ENCODE results near the gene STK32B. TPM values are rescaled to one million over a fixed set of nuclear protein-coding genes. Genes with fewer than 3 reads are reported as not detected.

STK32B gene
- total and polyA plus RNA-seq, 2 of the 8 experiments (the other 6 are each of a cell fraction or from before 2014, with no cell fraction given): 2.3 to 2.5 TPM

DNA sequence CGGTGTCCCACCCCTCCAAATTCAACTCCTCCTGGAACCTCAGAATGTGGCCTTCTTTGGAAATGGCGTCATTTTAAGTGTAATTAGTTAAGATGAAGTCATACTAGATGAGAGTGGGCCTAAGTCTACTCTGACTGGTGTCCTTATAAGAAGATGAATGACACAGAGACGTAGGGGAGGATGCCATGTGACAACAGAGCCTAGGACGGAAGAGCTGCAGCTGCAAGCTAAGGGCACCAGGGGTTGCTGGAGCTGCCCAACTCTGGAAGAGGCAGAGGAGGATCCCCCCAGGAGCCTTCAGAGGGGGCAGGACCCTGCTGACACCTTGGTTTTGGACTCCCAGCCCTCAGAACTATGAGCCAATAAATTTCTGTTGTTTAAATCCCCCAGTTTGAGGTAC, 115.1 kb downstream of the STK32B start:
- H2BK15ac ChIP-seq (ENCODE audit: low read length): peak overlapping the region; percentile 33; the same call in 1 of the 2 replicates
- H4K91ac ChIP-seq (replicated peaks; ENCODE audit: insufficient read length, low read length): peak overlapping the region; percentile 3
- H3K27me3 ChIP-seq (replicated peaks in 1 of 4; ENCODE audit: control insufficient read depth in 3 of 4, extremely low read depth in 1 of 4, insufficient read depth in 3 of 4, low read length in 3 of 4): no peaks in the 10 kb centered on the region; a peak in 1 of 7 replicates
- no peak overlapping the region for H3K18ac ChIP-seq (ENCODE audit: extremely low read depth, low read length)
- H2BK20ac ChIP-seq (ENCODE audit: low read length): 0 out of 2 replicates have a peak overlapping the region, but pooled peaks have one; percentile 21
- no peak overlapping the region for H2BK120ac ChIP-seq (replicated peaks; ENCODE audit: low read depth, low read length)
- H2BK12ac ChIP-seq (ENCODE audit: low read depth, low read length): no peak overlapping the region; the same call in 1 of the 2 replicates
- ChIA-PET CTCF (ENCODE audit: partially characterized antibody) (interaction anchor here (0.6 to 1.4 kb wide), 6 partner anchors 8 to 930 kb away, joined by 3 to 5 read pairs (median 3); no protein-coding TSS in a partner anchor), POLR2A (ENCODE audit: partially characterized antibody) (no interaction called here)
- H3K4ac ChIP-seq (replicated peaks; ENCODE audit: insufficient read length, low read depth, low read length): no peak overlapping the region
- H3K4me2 ChIP-seq (ENCODE audit: insufficient read depth in 1 of 2, low read depth in 2 of 2, low read length in 2 of 2): no peak overlapping the region
- H3K23me2 ChIP-seq (ENCODE audit: low read depth, low read length): no peaks in the 10 kb centered on the region
- H3K27ac ChIP-seq (ENCODE audit: low read depth, low read length): no peak overlapping the region
- no peak overlapping the region for H4K8ac ChIP-seq (ENCODE audit: extremely low read depth, insufficient read depth, low read length)
- H3K4me3 ChIP-seq (ENCODE audit: extremely low read depth in 1 of 4, insufficient read depth in 2 of 4, low read depth in 3 of 4, low read length in 4 of 4): no peak overlapping the region
- 90% methylated on average over 4 of the region's 4 CpGs; no CpG with 5 or more reads in 1 of the 2 experiments for WGBS, 2 experiments (ENCODE audit: extremely low coverage in 1 of 2, insufficient coverage in 1 of 2, insufficient read length in 1 of 2, insufficient replicate concordance in 2 of 2, low coverage in 1 of 2, low lambda C conversion rate in 2 of 2, missing lambda C conversion rate in 1 of 2)
- H3K23ac ChIP-seq (ENCODE audit: insufficient read length): no peak overlapping the region
- H2BK5ac ChIP-seq (ENCODE audit: low read depth, low read length): 0 out of 2 replicates have a peak overlapping the region, but pooled peaks have one; percentile 41
- no peak overlapping the region for H2AFZ ChIP-seq (ENCODE audit: low read length)
- peaks cover 0 to 9% (median 6%) of the 10 kb centered on the region in 4 experiments for H3K4me1 ChIP-seq (replicated peaks in 1 of 4; ENCODE audit: control insufficient read depth in 3 of 4, insufficient read depth in 4 of 4, low read length in 3 of 4)
- H4K5ac ChIP-seq (ENCODE audit: insufficient read length, low read depth, low read length): no peak overlapping the region
- H3K9me3 ChIP-seq (ENCODE audit: insufficient read depth in 2 of 2, low read depth in 1 of 2, low read length in 1 of 2): peaks cover 0 to 2% of the 10 kb centered on the region in 2 experiments; a peak in 1 of 4 replicates
- H2AK5ac ChIP-seq (ENCODE audit: low read depth, low read length): no peak overlapping the region
- no peaks in the 10 kb centered on the region for H3K36me3 ChIP-seq (ENCODE audit: control insufficient read depth in 2 of 4, insufficient read depth in 4 of 4, low read length in 3 of 4)
- FAIRE-seq (no peak), DNase-seq (ENCODE audit: low read depth in 1 of 2, low spot score in 2 of 2) (no peak)
- no peak overlapping the region for H3K9ac ChIP-seq (replicated peaks in 1 of 4; ENCODE audit: extremely low read depth in 1 of 4, low read depth in 3 of 4, low read length in 3 of 4)
- no peaks in the 10 kb centered on the region for H3K79me1 ChIP-seq (ENCODE audit: low read depth, low read length)
- H3K14ac ChIP-seq (ENCODE audit: insufficient read length): no peak overlapping the region
- no peaks in the 10 kb centered on the region for H4K20me1 ChIP-seq (replicated peaks in 1 of 2; ENCODE audit: control insufficient read depth in 1 of 2, insufficient read depth in 2 of 2, low read length in 2 of 2)
- H3K79me2 ChIP-seq (ENCODE audit: control insufficient read depth in 1 of 2, insufficient read depth in 2 of 2, low read length in 2 of 2): no peaks in the 10 kb centered on the region
- no peak overlapping the region for H3K56ac ChIP-seq (replicated peaks; ENCODE audit: insufficient read length, low read depth, low read length)
- TF ChIP-seq CEBPB (IDR thresholded peaks at IDR 0.05; ENCODE audit: low read depth, low read length) (no peak), JUND (IDR thresholded peaks at IDR 0.05; ENCODE audit: low read length) (no peak), YY1 (IDR thresholded peaks at IDR 0.05; ENCODE audit: low read depth, low read length) (no peak), CREB1 (IDR thresholded peaks at IDR 0.05) (no peak), POLR2AphosphoS5 (IDR thresholded peaks at IDR 0.05; ENCODE audit: low read depth, low read length) (no peak), SIX5 (IDR thresholded peaks at IDR 0.05; ENCODE audit: low read depth, low read length) (no peak), GABPA (IDR thresholded peaks at IDR 0.05; ENCODE audit: borderline replicate concordance, insufficient read depth, low read length) (no peak), SIN3A (conservative IDR thresholded peaks at IDR 0.05 in 1 of 2, IDR thresholded peaks at IDR 0.05 in 1 of 2; ENCODE audit: low read depth in 1 of 2, low read length in 2 of 2) (no peak)
- TF ChIP-seq, protein P1, sequence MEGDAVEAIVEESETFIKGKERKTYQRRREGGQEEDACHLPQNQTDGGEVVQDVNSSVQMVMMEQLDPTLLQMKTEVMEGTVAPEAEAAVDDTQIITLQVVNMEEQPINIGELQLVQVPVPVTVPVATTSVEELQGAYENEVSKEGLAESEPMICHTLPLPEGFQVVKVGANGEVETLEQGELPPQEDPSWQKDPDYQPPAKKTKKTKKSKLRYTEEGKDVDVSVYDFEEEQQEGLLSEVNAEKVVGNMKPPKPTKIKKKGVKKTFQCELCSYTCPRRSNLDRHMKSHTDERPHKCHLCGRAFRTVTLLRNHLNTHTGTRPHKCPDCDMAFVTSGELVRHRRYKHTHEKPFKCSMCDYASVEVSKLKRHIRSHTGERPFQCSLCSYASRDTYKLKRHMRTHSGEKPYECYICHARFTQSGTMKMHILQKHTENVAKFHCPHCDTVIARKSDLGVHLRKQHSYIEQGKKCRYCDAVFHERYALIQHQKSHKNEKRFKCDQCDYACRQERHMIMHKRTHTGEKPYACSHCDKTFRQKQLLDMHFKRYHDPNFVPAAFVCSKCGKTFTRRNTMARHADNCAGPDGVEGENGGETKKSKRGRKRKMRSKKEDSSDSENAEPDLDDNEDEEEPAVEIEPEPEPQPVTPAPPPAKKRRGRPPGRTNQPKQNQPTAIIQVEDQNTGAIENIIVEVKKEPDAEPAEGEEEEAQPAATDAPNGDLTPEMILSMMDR (IDR thresholded peaks at IDR 0.05; ENCODE audit: control extremely low read depth in 1 of 3, insufficient read depth in 1 of 3, low read depth in 1 of 3, low read length in 3 of 3): peak in 1 of 3 experiments; percentile 4; a peak in 1 of 4 replicates

All from H1 (cell line).